Prostate gland (tissue), 2 donors: ENCODE measurements around the gene HTR4. TPM values are rescaled to one million over a fixed set of nuclear protein-coding genes. Genes with fewer than 3 reads are reported as not detected.

Experiments
- DNase-seq: peaks from one replicate; pipeline ENCODE4 v3.0.0-alpha.2; 2019; ENCODE audit warnings: low spot score
- H3K27ac ChIP-seq, 2 donors: fragments of 200-600 bp; sonication (generic); 2 replicates each; pipeline ENCODE4 v1.5.1; 2017 to 2019
- H3K27me3 ChIP-seq: fragments of 200-600 bp; sonication (generic); replicated peaks from 2 replicates; pipeline ENCODE4 v1.5.1; 2019; ENCODE audit not compliant: insufficient read depth
- H3K36me3 ChIP-seq, 2 donors: fragments of 200-600 bp; sonication (generic); 1 replicate in 1 of 2; 2 replicates in 1 of 2; pipeline versions ENCODE4 v1.5.1 to v1.8.1; 2017 to 2019
- H3K4me1 ChIP-seq: fragments of 200-600 bp; sonication (generic); replicated peaks from 2 replicates; pipeline ENCODE4 v1.5.1; 2019
- H3K4me3 ChIP-seq, 2 donors: fragments of 200-600 bp; sonication (generic); 2 replicates each; pipeline ENCODE4 v1.5.1; 2017 to 2019
- H3K9me3 ChIP-seq: fragments of 200-600 bp; sonication (generic); 2 replicates; pipeline ENCODE4 v1.5.1; 2017
- POLR2A ChIP-seq: fragments of 450-650 bp; IDR thresholded peaks from one replicate; pipeline ENCODE4 v1.6.1; 2016; ENCODE audit warnings: antibody characterized with exemption, mild to moderate bottlenecking
- POLR2AphosphoS5 ChIP-seq: sonication (generic); formaldehyde crosslinking; IDR thresholded peaks from one replicate; pipeline ENCODE4 v1.6.1; 2017; ENCODE audit warnings: antibody characterized with exemption
- WGBS: methylation state at CpG from one replicate; pipeline ENCODE4 v1.1.5; 2018; 5-methylcytosine and 5-hydroxymethylcytosine counted together
- intact Hi-C: fragments of 100-400 bp; cut with DNase I; formaldehyde crosslinking; loops from one replicate; pipeline ENCODE4 v1.14.2; 2022
- total RNA-seq, 2 donors: library from RNA; depleted of rRNA; stranded (reverse); fragments of >200 nt; gene quantifications; one replicate each; pipeline ENCODE4 v1.1.0, GENCODE V29; 2016
- TF ChIP-seq, protein P1 (sequence below), 4 experiments: fragments of 200-600 bp in 2 of 4; fragments of 450-650 bp in 2 of 4; sonication (generic) in 2 of 4; IDR thresholded peaks; 1 replicate in 3 of 4; 2 replicates in 1 of 4; pipeline ENCODE4 v1.5.1; 2016 to 2019; ENCODE audit warnings: antibody characterized with exemption in 4 of 4, mild to moderate bottlenecking in 2 of 4, moderate library complexity in 2 of 4

HTR4 gene
- total RNA-seq, 2 donors from 2014 or later, result 2.1 TPM; not detected in 1

DNA sequence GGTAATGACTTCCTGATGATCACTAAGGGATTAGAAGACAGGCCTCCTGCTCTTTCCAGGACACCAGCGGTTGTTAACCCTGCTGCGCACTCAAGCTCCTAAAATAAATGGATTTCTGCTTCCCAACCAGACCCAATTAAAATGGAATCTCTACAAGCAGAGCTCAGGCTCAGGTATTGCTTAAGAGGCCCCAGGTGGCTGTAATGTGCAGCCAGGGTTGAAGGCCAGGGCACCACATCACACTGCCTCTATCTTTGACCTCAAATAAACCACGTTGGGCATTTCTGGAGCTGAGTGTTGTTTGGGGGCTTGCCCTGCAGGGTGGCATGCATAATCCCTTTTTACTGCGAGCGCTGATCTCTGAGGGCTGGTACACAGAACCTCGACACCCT, 162.5 kb downstream of the HTR4 start:
- TF ChIP-seq POLR2AphosphoS5 (no peak), POLR2A (no peak)
- TF ChIP-seq, protein P1, sequence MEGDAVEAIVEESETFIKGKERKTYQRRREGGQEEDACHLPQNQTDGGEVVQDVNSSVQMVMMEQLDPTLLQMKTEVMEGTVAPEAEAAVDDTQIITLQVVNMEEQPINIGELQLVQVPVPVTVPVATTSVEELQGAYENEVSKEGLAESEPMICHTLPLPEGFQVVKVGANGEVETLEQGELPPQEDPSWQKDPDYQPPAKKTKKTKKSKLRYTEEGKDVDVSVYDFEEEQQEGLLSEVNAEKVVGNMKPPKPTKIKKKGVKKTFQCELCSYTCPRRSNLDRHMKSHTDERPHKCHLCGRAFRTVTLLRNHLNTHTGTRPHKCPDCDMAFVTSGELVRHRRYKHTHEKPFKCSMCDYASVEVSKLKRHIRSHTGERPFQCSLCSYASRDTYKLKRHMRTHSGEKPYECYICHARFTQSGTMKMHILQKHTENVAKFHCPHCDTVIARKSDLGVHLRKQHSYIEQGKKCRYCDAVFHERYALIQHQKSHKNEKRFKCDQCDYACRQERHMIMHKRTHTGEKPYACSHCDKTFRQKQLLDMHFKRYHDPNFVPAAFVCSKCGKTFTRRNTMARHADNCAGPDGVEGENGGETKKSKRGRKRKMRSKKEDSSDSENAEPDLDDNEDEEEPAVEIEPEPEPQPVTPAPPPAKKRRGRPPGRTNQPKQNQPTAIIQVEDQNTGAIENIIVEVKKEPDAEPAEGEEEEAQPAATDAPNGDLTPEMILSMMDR (IDR thresholded peaks at IDR 0.05), result no peak
- Histone ChIP-seq H3K4me3 (no peak overlapping the region), H3K9me3 (no peaks in the 10 kb centered on the region), H3K27me3 (no peaks in the 10 kb centered on the region), H3K4me1 (no peaks in the 10 kb centered on the region), H3K27ac (no peak overlapping the region), H3K36me3 (no peaks in the 10 kb centered on the region)
- WGBS, result 53% methylated on average over 6 of the region's 6 CpGs
- no peak for DNase-seq
- intact Hi-C loops, result no loop called here

DNA sequence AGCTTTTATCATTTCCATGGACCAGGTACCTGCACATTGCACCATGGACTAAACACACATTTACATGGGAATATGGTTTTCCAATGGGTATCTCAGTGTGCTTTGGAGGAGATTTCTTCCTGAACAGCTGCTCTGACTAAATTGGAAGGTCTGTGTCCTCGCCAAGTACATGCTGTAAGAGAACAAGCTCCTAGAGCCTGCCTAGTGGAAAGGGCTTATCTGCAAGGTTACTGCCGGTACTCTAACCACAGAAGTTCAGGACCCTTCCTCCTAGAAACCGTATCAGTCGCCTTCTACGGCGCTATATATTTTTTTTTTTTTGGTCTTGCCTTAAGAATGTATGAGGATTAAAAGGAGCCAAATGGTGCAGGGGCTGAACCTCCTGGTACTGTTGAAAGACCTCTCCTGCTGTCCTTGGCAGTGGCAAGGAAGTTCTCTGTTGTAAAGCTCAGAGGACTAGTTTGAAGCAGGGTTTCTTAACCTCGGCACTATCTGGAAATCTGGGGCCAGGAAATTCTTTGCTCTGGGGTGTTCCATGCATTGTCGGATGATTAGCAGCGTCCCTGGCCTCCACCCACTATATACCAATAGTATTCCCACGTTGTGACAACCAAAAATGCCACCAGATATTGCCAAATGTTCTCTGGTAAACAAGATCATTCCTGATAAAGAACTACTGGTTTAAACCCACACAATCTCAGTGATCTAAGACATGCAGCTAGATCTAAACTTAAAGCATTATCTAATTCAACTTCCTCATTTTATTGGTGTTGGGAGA, 163.1 kb downstream of the HTR4 start:
- 34% methylated on average over 10 of the region's 10 CpGs for WGBS
- H3K9me3 ChIP-seq, result no peaks in the 10 kb centered on the region
- intact Hi-C loops, result no loop called here
- no peak overlapping the region for H3K27ac ChIP-seq
- no peaks in the 10 kb centered on the region for H3K4me1 ChIP-seq
- H3K36me3 ChIP-seq, result no peaks in the 10 kb centered on the region
- H3K27me3 ChIP-seq, result no peaks in the 10 kb centered on the region
- no peak overlapping the region for H3K4me3 ChIP-seq
- TF ChIP-seq POLR2AphosphoS5 (no peak), POLR2A (no peak)
- TF ChIP-seq, protein P1 (IDR thresholded peaks at IDR 0.05), result no peak
- no peak for DNase-seq

DNA sequence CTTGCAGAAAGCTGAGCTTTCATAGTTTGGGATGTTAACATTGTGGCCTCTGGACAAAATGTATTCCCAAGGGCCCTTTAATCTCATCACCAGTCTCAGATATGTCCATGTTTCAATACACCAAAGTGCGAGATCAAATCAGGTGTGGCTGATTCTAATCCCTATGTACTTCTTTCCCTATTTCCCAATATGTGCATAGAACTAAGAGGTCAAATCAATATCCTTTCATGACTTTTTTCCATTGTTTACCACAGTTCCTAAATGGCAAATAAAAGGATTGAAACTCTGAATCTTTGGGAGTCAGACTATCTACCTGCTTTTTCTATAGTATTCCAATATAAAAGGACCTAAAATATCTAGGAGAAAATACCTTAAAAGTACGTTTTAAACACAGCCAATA, 165.6 kb downstream of the HTR4 start:
- Histone ChIP-seq H3K4me3 (no peak overlapping the region), H3K9me3 (no peaks in the 10 kb centered on the region), H3K36me3 (no peaks in the 10 kb centered on the region), H3K4me1 (no peaks in the 10 kb centered on the region), H3K27me3 (no peaks in the 10 kb centered on the region), H3K27ac (no peak overlapping the region)
- 59% methylated on average over 2 of the region's 2 CpGs for WGBS
- no peak for DNase-seq
- TF ChIP-seq, protein P1 (IDR thresholded peaks at IDR 0.05), result no peak
- TF ChIP-seq POLR2AphosphoS5 (no peak), POLR2A (no peak)
- intact Hi-C loops, result loop anchor here (5.0 kb wide), 1 partner anchor 46 kb away; no protein-coding TSS in a partner anchor

DNA sequence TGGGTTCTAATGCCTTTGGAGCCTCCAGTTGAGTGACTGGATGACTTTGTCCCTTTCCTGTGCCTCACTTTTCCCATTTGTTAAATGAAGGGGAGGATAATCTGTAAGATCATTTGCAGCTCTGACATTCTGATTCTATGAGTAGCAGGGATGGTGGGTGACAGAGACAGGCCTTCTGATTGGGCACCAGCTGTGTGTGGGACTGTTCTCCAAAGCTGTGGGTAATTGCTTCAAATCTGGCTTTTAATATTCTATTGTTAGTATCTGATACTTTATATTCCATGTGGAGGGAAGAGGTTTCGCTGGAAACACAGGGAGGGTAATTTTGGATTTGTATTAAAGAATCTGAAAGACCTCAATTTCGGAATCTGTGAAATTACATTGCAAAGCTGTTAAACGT, 167.9 kb downstream of the HTR4 start:
- intact Hi-C loops, result loop anchor here (5.0 kb wide), 1 partner anchor 44 kb away; no protein-coding TSS in a partner anchor
- Histone ChIP-seq H3K9me3 (no peaks in the 10 kb centered on the region), H3K27me3 (no peaks in the 10 kb centered on the region), H3K27ac (no peak overlapping the region), H3K4me3 (no peak overlapping the region), H3K4me1 (no peaks in the 10 kb centered on the region), H3K36me3 (no peaks in the 10 kb centered on the region)
- TF ChIP-seq, protein P1 (IDR thresholded peaks at IDR 0.05), result no peak
- TF ChIP-seq POLR2A, result no peak
- TF ChIP-seq POLR2AphosphoS5, result no peak
- WGBS, result 90% methylated on average over 3 of the region's 3 CpGs
- no peak for DNase-seq

DNA sequence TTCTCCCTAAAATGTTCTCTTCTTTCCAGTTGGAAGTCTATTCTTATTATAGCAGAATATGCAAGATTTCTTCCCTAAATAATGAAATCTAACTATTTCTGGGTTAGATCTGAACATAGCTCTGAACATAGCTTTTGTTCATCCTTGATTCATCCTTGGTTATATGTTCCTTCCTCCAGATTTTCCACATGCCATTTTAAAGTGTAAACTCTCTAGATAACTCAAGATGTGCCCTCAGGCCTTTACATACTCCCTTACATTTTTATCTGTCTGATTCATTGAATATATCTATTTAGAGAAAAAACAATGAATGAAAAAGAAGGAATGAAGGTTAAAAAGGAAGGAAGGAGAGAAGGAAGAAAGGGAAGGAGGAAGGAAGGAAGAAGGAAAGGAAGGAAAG, 169.7 kb downstream of the HTR4 start:
- Histone ChIP-seq H3K36me3 (no peaks in the 10 kb centered on the region), H3K27ac (no peak overlapping the region), H3K4me1 (no peaks in the 10 kb centered on the region), H3K9me3 (no peaks in the 10 kb centered on the region), H3K27me3 (no peaks in the 10 kb centered on the region), H3K4me3 (no peak overlapping the region)
- no peak for DNase-seq
- TF ChIP-seq POLR2AphosphoS5 (no peak), POLR2A (no peak)
- TF ChIP-seq, protein P1 (IDR thresholded peaks at IDR 0.05), result no peak
- intact Hi-C loops, result loop anchor here (5.0 kb wide), 1 partner anchor 42 kb away; no protein-coding TSS in a partner anchor
